Suprapubic skin (tissue), 4 donors: ENCODE measurements around the gene NME3. TPM values are rescaled to one million over a fixed set of nuclear protein-coding genes. Genes with fewer than 3 reads are reported as not detected.
A peak's percentile ranks its signal among the peaks of the same experiment; 100 is the strongest.

ENCODE experiments used
- DNase-seq, 2 donors: peaks; one replicate each; pipeline ENCODE4 v3.0.0-alpha.2; 2019; ENCODE audit warnings: low spot score in 2 of 2
- H3K27ac ChIP-seq: fragments of 200-600 bp; sonication (generic); one replicate; pipeline ENCODE4 v1.5.1; 2019
- H3K27me3 ChIP-seq: fragments of 200-600 bp; sonication (generic); one replicate; pipeline ENCODE4 v1.5.1; 2019
- H3K36me3 ChIP-seq: fragments of 200-600 bp; sonication (generic); one replicate; pipeline ENCODE4 v1.5.1; 2019
- H3K4me1 ChIP-seq: fragments of 200-600 bp; sonication (generic); one replicate; pipeline ENCODE4 v1.5.1; 2019
- H3K4me3 ChIP-seq: fragments of 200-600 bp; sonication (generic); one replicate; pipeline ENCODE4 v1.5.1; 2019; ENCODE audit warnings: mild to moderate bottlenecking
- H3K9me3 ChIP-seq: fragments of 200-600 bp; sonication (generic); one replicate; pipeline ENCODE4 v1.5.1; 2019
- EP300 ChIP-seq: sonication (generic); formaldehyde crosslinking; IDR thresholded peaks from one replicate; pipeline ENCODE4 v1.6.1; 2017; ENCODE audit warnings: antibody characterized with exemption
- POLR2A ChIP-seq, 2 donors: fragments of 450-650 bp; IDR thresholded peaks; one replicate each; pipeline ENCODE4 v1.6.1; 2017; ENCODE audit warnings: antibody characterized with exemption in 2 of 2, mild to moderate bottlenecking in 2 of 2, moderate library complexity in 2 of 2
- POLR2AphosphoS5 ChIP-seq, 3 donors: sonication (generic); formaldehyde crosslinking; IDR thresholded peaks; one replicate each; pipeline ENCODE4 v1.6.1; 2017; ENCODE audit warnings: antibody characterized with exemption in 3 of 3
- WGBS: methylation state at CpG from one replicate; pipeline ENCODE4 v1.1.5; 2018; 5-methylcytosine and 5-hydroxymethylcytosine counted together
- total RNA-seq, 4 donors: library from RNA; depleted of rRNA; stranded (reverse); fragments of >200 nt; gene quantifications; one replicate each; pipeline ENCODE4 v1.1.0, GENCODE V29; 2016
- TF ChIP-seq, protein P1 (sequence below), 2 donors: fragments of 200-600 bp in 1 of 2; fragments of 450-650 bp in 1 of 2; sonication (generic) in 1 of 2; IDR thresholded peaks; one replicate each; pipeline ENCODE4 v1.5.1; 2016 to 2019; ENCODE audit warnings: antibody characterized with exemption in 2 of 2, mild to moderate bottlenecking in 1 of 2, moderate library complexity in 1 of 2

NME3 gene
- total RNA-seq, 4 donors from 2014 or later: 76.9 to 115 (median 103) TPM

DNA sequence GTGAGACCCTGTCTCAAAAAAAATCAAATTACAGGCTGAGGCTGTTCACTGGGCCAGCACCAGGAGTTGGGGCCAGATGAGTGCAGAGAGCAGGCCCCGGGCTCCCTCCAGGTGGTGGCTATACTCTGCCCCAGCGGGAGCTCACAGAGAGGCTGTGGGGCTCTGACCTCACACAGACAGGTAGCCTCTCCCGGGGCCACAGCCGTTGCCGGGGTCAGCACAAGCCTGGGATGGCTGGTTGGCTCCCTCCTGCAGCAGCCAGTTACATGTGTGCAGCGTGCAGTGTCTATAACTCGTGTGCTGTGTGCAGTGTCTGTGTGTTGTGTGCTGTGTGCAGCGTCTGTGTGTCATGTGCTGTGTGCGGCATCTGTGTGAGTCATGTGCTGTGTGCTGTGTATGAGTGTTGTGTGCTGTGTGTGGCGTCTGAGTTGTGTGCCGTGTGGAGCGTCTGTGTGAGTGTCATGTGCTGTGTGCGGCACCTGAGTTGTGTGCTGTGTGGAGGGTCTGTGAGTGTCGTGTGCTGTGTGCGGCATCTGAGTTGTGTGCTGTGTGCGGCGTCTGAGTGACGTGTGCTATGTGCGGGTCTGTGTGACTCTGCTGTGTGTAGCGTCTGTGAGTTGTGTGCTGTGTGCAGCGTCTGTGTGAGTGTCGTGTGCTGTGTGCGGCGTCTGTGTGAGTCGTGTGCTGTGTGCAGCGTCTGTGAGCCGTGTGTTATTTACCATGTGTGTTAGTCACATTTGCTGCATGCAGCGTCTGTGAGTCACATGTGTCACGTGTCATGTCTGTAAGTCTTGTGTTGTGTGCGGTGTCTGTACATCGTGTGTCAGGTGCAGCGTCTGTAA, 44.5 kb downstream of the NME3 start:
- Histone ChIP-seq H3K4me3 (no peak overlapping the region), H3K36me3 (peaks cover 51% of the 10 kb centered on the region), H3K9me3 (no peaks in the 10 kb centered on the region), H3K27ac (no peak overlapping the region), H3K27me3 (no peaks in the 10 kb centered on the region), H3K4me1 (peaks cover 28% of the 10 kb centered on the region)
- whole genome bisulfite sequencing: 95% methylated on average over 27 of the region's 32 CpGs
- no peak for TF ChIP-seq POLR2A (IDR thresholded peaks at IDR 0.05)
- TF ChIP-seq, protein P1, sequence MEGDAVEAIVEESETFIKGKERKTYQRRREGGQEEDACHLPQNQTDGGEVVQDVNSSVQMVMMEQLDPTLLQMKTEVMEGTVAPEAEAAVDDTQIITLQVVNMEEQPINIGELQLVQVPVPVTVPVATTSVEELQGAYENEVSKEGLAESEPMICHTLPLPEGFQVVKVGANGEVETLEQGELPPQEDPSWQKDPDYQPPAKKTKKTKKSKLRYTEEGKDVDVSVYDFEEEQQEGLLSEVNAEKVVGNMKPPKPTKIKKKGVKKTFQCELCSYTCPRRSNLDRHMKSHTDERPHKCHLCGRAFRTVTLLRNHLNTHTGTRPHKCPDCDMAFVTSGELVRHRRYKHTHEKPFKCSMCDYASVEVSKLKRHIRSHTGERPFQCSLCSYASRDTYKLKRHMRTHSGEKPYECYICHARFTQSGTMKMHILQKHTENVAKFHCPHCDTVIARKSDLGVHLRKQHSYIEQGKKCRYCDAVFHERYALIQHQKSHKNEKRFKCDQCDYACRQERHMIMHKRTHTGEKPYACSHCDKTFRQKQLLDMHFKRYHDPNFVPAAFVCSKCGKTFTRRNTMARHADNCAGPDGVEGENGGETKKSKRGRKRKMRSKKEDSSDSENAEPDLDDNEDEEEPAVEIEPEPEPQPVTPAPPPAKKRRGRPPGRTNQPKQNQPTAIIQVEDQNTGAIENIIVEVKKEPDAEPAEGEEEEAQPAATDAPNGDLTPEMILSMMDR (IDR thresholded peaks at IDR 0.05): no peak
- no peak for TF ChIP-seq EP300
- no peak for TF ChIP-seq POLR2AphosphoS5 (IDR thresholded peaks at IDR 0.05)
- no peak for DNase-seq

DNA sequence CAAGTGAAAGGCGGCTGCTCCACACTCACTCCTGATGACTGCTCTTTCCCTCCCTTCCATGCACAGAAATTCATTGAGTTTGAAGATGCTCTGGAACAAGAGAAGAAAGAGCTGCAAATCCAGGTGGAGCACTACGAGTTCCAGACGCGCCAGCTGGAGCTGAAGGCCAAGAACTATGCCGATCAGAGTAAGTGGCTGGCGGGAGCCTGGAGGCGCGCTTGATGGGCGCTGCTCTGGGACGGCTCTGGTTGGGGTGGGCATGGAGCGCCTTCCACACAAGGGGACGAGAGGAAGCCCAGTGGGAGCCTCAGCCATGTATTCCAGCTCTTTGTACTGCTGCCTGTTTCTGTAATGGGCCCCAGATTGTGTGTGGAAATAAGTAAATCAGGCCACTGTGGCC, 46.9 kb downstream of the NME3 start:
- no peak for DNase-seq
- TF ChIP-seq EP300: no peak
- TF ChIP-seq POLR2A (IDR thresholded peaks at IDR 0.05): no peak
- TF ChIP-seq, protein P1 (IDR thresholded peaks at IDR 0.05): no peak
- TF ChIP-seq POLR2AphosphoS5 (IDR thresholded peaks at IDR 0.05): no peak
- Histone ChIP-seq H3K9me3 (no peaks in the 10 kb centered on the region), H3K36me3 (peaks cover 42% of the 10 kb centered on the region), H3K27me3 (no peaks in the 10 kb centered on the region), H3K4me3 (no peak overlapping the region), H3K4me1 (peaks cover 32% of the 10 kb centered on the region), H3K27ac (no peak overlapping the region)
- WGBS: 85% methylated on average over 11 of the region's 12 CpGs

DNA sequence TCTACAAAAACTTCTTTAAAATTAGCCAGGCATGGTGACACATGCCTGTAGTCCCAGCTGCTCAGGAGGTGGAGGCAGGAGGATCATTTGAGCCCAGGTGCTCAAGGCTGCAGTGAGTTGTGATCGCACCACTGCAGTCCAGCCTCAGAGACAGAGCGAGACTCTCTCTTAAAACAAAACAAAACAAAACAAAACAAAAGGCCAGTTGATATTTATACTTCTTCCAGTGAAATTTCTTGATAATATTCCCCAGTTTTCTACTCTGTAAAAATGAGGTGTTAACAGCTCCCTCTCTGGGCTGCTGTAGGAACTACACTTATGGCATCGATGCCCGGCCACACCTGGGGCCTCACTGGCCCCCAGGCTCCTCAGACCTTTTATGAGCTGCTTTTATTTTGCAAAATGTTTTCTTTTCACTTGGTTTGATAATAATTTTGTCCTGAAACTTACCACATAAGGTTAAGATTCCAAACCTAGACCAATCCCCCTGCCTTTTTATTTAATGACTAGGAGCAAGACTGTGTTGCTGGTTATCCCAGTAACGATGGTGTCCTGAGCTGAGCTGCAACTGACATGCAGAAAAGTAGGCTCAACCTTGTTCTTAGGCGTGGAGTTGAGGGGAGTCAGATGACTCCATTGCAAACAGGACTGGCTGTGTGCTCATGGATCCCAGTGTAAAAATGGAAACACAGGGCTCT, 47.7 kb downstream of the NME3 start:
- H3K4me3 ChIP-seq: no peak overlapping the region
- H3K4me1 ChIP-seq: peaks cover 32% of the 10 kb centered on the region
- H3K36me3 ChIP-seq: peaks cover 33% of the 10 kb centered on the region
- TF ChIP-seq, protein P1 (IDR thresholded peaks at IDR 0.05): peak; percentile 76 to 82
- TF ChIP-seq POLR2AphosphoS5 (IDR thresholded peaks at IDR 0.05): no peak
- H3K27ac ChIP-seq: peak overlapping the region; percentile 56
- H3K9me3 ChIP-seq: no peaks in the 10 kb centered on the region
- H3K27me3 ChIP-seq: no peaks in the 10 kb centered on the region
- DNase-seq: no peak
- WGBS: 42% methylated on average over 6 of the region's 6 CpGs

DNA sequence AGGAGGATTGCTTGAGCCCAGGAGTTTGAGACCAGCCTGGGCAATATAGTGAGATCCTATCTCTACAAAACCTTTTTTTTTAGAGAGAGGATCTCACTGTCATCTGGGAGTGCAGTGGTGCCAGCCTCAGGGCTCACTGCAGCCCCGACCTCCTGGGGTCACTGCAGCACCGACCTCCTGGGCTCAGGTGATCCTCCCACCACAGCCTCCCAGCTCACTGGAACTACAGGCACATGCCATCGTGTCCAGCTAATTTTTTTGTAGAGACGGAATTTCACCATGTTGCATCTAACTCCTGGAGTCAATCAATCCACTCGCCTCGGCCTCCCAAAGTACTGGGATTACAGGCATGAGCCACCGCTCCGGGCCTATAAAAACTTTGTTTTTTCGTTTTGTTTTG, 50.0 kb downstream of the NME3 start:
- no peak for DNase-seq
- H3K27me3 ChIP-seq: no peaks in the 10 kb centered on the region
- H3K4me1 ChIP-seq: peaks cover 32% of the 10 kb centered on the region
- TF ChIP-seq EP300 (no peak), POLR2AphosphoS5 (IDR thresholded peaks at IDR 0.05) (no peak), POLR2A (IDR thresholded peaks at IDR 0.05) (no peak)
- TF ChIP-seq, protein P1 (IDR thresholded peaks at IDR 0.05): no peak
- no peaks in the 10 kb centered on the region for H3K9me3 ChIP-seq
- WGBS: 89% methylated on average over 9 of the region's 9 CpGs
- peak overlapping the region; percentile 56 for H3K27ac ChIP-seq
- peaks cover 18% of the 10 kb centered on the region for H3K36me3 ChIP-seq
- H3K4me3 ChIP-seq: no peak overlapping the region

Other genes with a start within 250 kb of the NME3 start
- 10 to 100 TPM in 3 of 4 donors, 1 to 10 TPM in 1; 7.6 to 26.6 (median 18.8) TPM for gene TMEM204, start 237.9 kb downstream of the NME3 start, total RNA-seq
- 10 to 100 TPM; 13.8 to 38.4 (median 17.0) TPM for gene IFT140, start 159.5 kb downstream of the NME3 start, total RNA-seq
- gene CRAMP1, start 159.2 kb downstream of the NME3 start, total RNA-seq: 10 to 100 TPM; 15.7 to 39.3 (median 26.1) TPM
- gene JPT2, start 93.3 kb downstream of the NME3 start, total RNA-seq: 10 to 100 TPM; 22.6 to 59.2 (median 35.0) TPM
- gene MAPK8IP3, start 65.3 kb downstream of the NME3 start, total RNA-seq: 100 to 1,000 TPM in 1 of 4 donors, 10 to 100 TPM in 3; 56.0 to 206 (median 82.1) TPM
- gene EME2, start 1.3 kb upstream of the NME3 start, total RNA-seq: 10 to 100 TPM in 2 of 4 donors, 1 to 10 TPM in 2; 9.8 to 26.3 (median 15.1) TPM
- gene MRPS34, start 1.6 kb upstream of the NME3 start, total RNA-seq: 10 to 100 TPM; 46.8 to 74.3 (median 64.9) TPM
- 100 to 1,000 TPM; 124 to 205 (median 156) TPM for gene SPSB3, start 11.0 kb upstream of the NME3 start, total RNA-seq
- 100 to 1,000 TPM in 1 of 4 donors, 10 to 100 TPM in 3; 55.4 to 115 (median 90.8) TPM for gene NUBP2, start 11.4 kb upstream of the NME3 start, total RNA-seq
- gene IGFALS, start 22.2 kb upstream of the NME3 start, total RNA-seq: 1 to 10 TPM in 2 of 4 donors, under 1 TPM in 2; 0.42 to 2.4 (median 1.1) TPM
- 10 to 100 TPM; 49.8 to 66.6 (median 51.9) TPM for gene HAGH, start 55.3 kb upstream of the NME3 start, total RNA-seq
- gene FAHD1, start 55.7 kb upstream of the NME3 start, total RNA-seq: 10 to 100 TPM; 47.4 to 84.7 (median 49.1) TPM
- gene MEIOB, start 100.6 kb upstream of the NME3 start, total RNA-seq: under 1 TPM in 2 of 4 donors, not detected in 2; 0.29 to 0.68 TPM
- 10 to 100 TPM; 28.5 to 76.7 (median 58.5) TPM for gene HS3ST6, start 146.9 kb upstream of the NME3 start, total RNA-seq
- gene MSRB1, start 171.7 kb upstream of the NME3 start, total RNA-seq: 10 to 100 TPM; 14.9 to 28.6 (median 23.5) TPM
- gene RPL3L, start 183.1 kb upstream of the NME3 start, total RNA-seq: under 1 TPM in 3 of 4 donors, not detected in 1; 0.29 to 0.60 (median 0.42) TPM
- gene NDUFB10, start 188.0 kb upstream of the NME3 start, total RNA-seq: 100 to 1,000 TPM; 157 to 196 (median 174) TPM
- 1,000 to 10,000 TPM; 3,268 to 4,213 (median 3,625) TPM for gene RPS2, start 193.3 kb upstream of the NME3 start, total RNA-seq
- gene RNF151, start 195.3 kb upstream of the NME3 start, total RNA-seq: not detected
- 10 to 100 TPM; 49.2 to 73.5 (median 57.2) TPM for gene TBL3, start 200.5 kb upstream of the NME3 start, total RNA-seq
- 1 to 10 TPM in 3 of 4 donors, not detected in 1; 1.1 to 3.1 (median 2.0) TPM for gene NOXO1, start 209.9 kb upstream of the NME3 start, total RNA-seq
- 10 to 100 TPM in 1 of 4 donors, 1 to 10 TPM in 3; 7.0 to 11.2 (median 9.5) TPM for gene GFER, start 212.7 kb upstream of the NME3 start, total RNA-seq
- 1 to 10 TPM in 1 of 4 donors, under 1 TPM in 2, not detected in 1; 0.42 to 1.7 (median 0.60) TPM for gene SYNGR3, start 218.4 kb upstream of the NME3 start, total RNA-seq
- gene ZNF598, start 238.3 kb upstream of the NME3 start, total RNA-seq: 100 to 1,000 TPM in 1 of 4 donors, 10 to 100 TPM in 3; 69.4 to 103 (median 84.0) TPM
- gene NPW, start 248.2 kb upstream of the NME3 start, total RNA-seq: 1 to 10 TPM in 2 of 4 donors, under 1 TPM in 1, not detected in 1; 0.65 to 5.6 (median 3.0) TPM